Activated CD4-positive, alpha-beta memory T cell treated with anti-CD3 and anti-CD28 coated beads, Interleukin-2, amount 10 ng/mL, durations not matched to agents 7 days and 5 days (primary cell): ENCODE measurements around the gene AKT1. TPM values are rescaled to one million over a fixed set of nuclear protein-coding genes. Genes with fewer than 3 reads are reported as not detected.
"Not testable (repeated sequence)": the region's sequence is repeated elsewhere in the genome, so short reads cannot be mapped to it uniquely, and the experiment has no call there.

Source experiments
- CTCF ChIA-PET: fragments of 350-600 bp; sonication (Branson Sonifier 250); formaldehyde crosslinking; loops from one replicate; lab custom pipeline; 2021; ENCODE audit warnings: antibody characterized with exemption, inconsistent platforms; lab: Charles Lee
- POLR2A ChIA-PET: fragments of 350-600 bp; sonication (Branson Sonifier 250); formaldehyde crosslinking; loops from one replicate; lab custom pipeline; 2021; ENCODE audit warnings: antibody characterized with exemption; lab: Charles Lee
- DNase-seq: peaks from one replicate; pipeline ENCODE4 v3.0.0-alpha.2; 2020
- H3K27ac Mint-ChIP-seq: one replicate; pipeline ENCODE4 v1.8.0; 2021; ENCODE audit warnings: mild to moderate bottlenecking, mixed read lengths
- H3K27me3 Mint-ChIP-seq: one replicate; pipeline ENCODE4 v1.8.0; 2021; ENCODE audit warnings: mixed read lengths
- H3K36me3 Mint-ChIP-seq: one replicate; pipeline ENCODE4 v1.8.0; 2021; ENCODE audit warnings: low read depth, mixed read lengths
- H3K4me1 Mint-ChIP-seq: one replicate; pipeline ENCODE4 v1.8.0; 2021; ENCODE audit warnings: mixed read lengths
- H3K4me3 Mint-ChIP-seq: one replicate; pipeline ENCODE4 v1.8.0; 2021; ENCODE audit warnings: mild to moderate bottlenecking, mixed read lengths
- H3K9me3 Mint-ChIP-seq: one replicate; pipeline ENCODE4 v1.8.0; 2021; ENCODE audit warnings: mixed read lengths
- total RNA-seq, 2 experiments: library from RNA; stranded (reverse); gene quantifications; one replicate each; pipeline ENCODE4 v1.2.3, GENCODE V29; 2021

Gene AKT1
- total RNA-seq, 2 experiments from 2014 or later: 157 to 162 TPM

DNA sequence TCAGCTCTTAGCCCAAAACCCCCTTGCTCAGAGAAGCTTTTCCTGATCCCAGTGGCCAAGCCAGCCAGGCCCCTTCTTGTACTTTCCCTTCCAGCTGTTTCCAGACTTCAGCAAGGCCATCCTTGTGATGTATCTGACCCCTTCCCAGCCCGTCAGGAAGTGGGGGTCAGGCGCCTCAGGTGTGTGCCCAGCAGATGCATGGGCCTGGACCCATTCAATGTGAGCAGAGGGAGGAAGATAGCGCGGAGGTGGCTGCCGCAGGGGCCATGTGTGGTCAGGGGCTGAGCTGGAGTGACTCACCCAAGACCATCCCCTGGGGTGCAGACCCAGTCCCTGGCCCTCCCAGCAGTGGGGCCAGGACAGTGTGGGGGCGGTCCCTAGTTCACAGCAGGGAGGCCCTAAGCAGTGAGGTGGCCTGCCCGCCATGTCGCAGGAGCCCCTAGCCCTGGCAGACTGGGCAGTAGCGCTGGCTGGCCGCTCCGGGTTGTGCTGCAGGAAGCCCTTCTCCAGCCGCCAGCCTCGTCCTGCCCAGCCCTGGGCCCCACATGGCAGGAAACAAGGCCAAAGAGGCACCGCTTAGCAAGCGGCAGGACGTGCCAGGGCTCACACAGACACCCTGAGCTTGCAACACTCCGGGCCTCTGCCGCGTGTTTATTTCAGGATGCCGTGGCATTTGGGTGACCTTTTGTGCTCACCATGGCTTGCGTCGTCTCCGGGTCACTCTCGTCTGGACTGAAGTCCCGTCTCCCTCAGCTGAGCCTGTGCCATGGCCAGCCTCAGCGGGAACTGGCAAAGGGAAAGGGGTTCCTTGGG, 59.5 kb downstream of the AKT1 start:
- CTCF ChIA-PET: no interaction called here
- no peaks in the 10 kb centered on the region for H3K4me1 Mint-ChIP-seq
- no peaks in the 10 kb centered on the region for H3K36me3 Mint-ChIP-seq
- POLR2A ChIA-PET: interaction anchor here (2.8 kb wide), 1 partner anchor 17 kb away, joined by 11 read pairs; the partner anchor contains the start of gene SIVA1
- peaks cover 6% of the 10 kb centered on the region for H3K27me3 Mint-ChIP-seq
- H3K27ac Mint-ChIP-seq: no peak overlapping the region
- DNase-seq: no peak
- H3K4me3 Mint-ChIP-seq: no peak overlapping the region
- H3K9me3 Mint-ChIP-seq: no peaks in the 10 kb centered on the region

- POLR2A ChIA-PET: interaction anchor here (2.8 kb wide), 1 partner anchor 17 kb away, joined by 11 read pairs; the partner anchor contains the start of gene SIVA1
- DNase-seq: no peak
- no peaks in the 10 kb centered on the region for H3K36me3 Mint-ChIP-seq
- H3K4me1 Mint-ChIP-seq: no peaks in the 10 kb centered on the region
- H3K4me3 Mint-ChIP-seq: no peak overlapping the region
- peaks cover 6% of the 10 kb centered on the region for H3K27me3 Mint-ChIP-seq
- H3K27ac Mint-ChIP-seq: no peak overlapping the region
- no peaks in the 10 kb centered on the region for H3K9me3 Mint-ChIP-seq
- CTCF ChIA-PET: no interaction called here
Observed at GRCh38 chr14:104734991-104735779, 60.4 kb downstream of the AKT1 start.

- Mint-ChIP-seq H3K9me3 (no peaks in the 10 kb centered on the region), H3K4me1 (no peaks in the 10 kb centered on the region), H3K36me3 (no peaks in the 10 kb centered on the region), H3K4me3 (no peak overlapping the region), H3K27ac (no peak overlapping the region), H3K27me3 (peaks cover 6% of the 10 kb centered on the region)
- ChIA-PET CTCF (no interaction called here), POLR2A (interaction anchor here (2.8 kb wide), 1 partner anchor 18 kb away, joined by 11 read pairs; the partner anchor contains the start of gene SIVA1)
- DNase-seq: no peak
Observed at GRCh38 chr14:104734601-104734990, 61.0 kb downstream of the AKT1 start.

DNA sequence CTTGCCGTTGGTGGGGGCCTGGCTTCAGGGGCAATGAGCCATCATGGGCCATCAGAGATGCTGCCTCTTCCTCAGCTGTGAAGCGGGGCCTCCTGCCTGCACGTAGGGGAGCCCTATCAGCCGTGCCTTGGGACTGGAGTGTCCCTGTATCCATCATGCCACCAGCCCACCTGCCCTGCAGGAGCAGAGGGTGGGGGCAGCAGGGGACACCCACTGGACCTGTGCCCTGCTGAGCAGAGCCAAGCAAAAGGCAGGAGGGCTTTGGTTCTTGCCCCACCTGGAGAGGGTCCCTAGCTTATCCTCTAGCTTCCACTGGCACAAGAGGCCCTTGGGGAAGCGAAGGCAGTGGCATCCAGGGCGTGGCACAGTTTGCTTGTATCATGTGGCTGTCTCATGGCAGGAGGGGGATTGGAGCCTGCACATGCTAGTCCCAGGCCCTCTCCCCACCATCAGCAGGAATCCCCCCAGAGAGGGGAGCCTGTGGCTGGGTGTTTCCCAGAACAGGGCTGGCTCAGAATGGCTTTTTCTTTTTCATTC, 61.4 kb downstream of the AKT1 start:
- POLR2A ChIA-PET: interaction anchor here (2.8 kb wide), 1 partner anchor 19 kb away, joined by 11 read pairs; the partner anchor contains the start of gene SIVA1
- no peak for DNase-seq
- Mint-ChIP-seq H3K4me3 (no peak overlapping the region), H3K27ac (no peak overlapping the region), H3K27me3 (peaks cover 6% of the 10 kb centered on the region), H3K36me3 (no peaks in the 10 kb centered on the region), H3K4me1 (no peaks in the 10 kb centered on the region), H3K9me3 (no peaks in the 10 kb centered on the region)
- CTCF ChIA-PET: no interaction called here

DNA sequence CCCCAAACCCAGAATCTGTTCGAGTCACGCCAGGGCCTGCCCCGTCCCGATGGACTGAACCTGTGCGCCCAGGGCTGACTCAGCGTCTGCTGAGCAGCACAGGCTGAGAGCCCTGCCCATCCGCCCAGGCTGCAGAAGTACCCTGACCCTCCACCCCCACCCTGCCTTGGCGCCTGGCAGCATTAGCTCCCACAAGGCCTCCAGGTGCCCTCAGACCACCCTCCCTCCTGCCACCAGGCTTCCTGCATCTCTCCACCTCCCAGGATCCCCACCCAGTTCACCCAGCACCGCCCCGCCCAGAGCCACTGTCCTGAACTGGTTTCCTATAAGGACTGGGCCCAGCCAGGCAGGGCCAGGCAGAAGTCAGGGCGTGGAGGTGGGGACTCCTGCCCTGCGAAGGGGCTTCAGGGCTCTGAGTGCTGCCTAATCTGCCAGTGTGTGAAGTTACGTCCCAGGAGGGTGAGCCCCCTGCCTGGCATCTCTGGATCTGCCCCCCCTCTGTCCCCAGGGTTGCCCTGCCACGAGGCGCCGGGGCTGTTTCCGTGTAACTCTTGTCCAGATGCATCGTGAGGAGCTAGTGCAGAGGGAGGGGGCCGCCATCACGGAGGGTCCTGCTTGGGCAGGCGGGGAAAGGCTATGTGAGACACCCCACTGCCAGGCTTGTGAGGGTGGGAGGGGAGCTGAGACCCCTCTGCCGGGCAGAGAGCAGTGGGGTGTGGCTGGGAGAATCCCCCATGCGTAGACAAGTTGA, 62.4 kb downstream of the AKT1 start:
- H3K27me3 Mint-ChIP-seq: peaks cover 6% of the 10 kb centered on the region

GRCh38 chr14:104732355-104732804, 63.2 kb downstream of the AKT1 start:
- DNase-seq: no peak
- no peak overlapping the region for H3K27ac Mint-ChIP-seq
- POLR2A ChIA-PET: no interaction called here

More for the DNA sequence above, 62.4 kb downstream of the AKT1 start:
- CTCF ChIA-PET: no interaction called here
- Mint-ChIP-seq H3K27ac (no peak overlapping the region), H3K4me3 (no peak overlapping the region), H3K4me1 (no peaks in the 10 kb centered on the region), H3K9me3 (no peaks in the 10 kb centered on the region), H3K36me3 (no peaks in the 10 kb centered on the region)
- POLR2A ChIA-PET: no interaction called here
- no peak for DNase-seq

DNA sequence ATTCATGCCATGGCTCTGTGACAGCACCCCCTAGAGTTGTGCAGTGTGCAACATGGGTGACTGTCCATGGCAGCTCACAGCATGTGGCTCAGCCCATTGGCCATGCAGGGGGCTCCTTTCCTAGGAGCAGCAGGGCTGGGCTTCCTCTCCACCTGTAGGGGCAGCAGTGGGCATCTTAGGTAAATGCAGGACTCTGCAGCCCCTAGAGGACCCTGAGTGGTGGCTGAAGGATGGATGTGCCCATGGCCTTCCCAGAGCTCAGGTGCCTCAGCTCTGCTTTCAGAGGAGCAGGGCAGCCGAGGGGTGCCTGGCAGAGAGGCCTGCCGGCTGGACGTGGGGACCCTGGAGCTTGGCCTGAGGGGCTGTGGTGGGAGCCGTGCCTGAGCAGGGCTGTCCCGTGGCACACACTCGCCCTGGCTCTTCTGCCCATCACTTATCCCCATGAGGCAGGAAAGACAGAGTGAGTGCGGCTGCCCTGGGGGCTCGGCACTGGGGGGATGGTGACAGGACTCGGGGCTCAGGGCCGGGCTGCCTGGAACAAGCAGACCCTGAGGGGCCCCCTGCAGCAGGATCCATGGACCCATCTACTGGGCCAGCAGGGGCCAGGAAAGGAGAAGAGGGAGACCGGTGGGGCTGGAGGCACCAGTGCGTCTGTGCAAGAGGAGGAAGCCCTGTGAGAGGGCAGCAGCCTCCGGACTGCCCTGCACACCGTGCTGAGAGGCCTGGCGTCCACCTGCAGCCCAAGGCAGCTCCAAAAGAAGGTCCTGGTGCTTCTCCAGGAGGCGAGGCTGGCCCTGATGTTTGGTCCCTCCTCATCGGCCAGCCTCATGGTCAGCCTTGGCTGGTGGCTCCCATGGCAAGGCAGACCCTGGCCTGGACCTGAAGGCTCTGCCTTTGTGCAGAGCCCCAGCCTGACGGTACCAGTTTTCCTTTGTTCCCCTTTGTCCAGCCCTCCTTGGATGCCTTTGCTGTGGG, 63.9 kb downstream of the AKT1 start:
- H3K9me3 Mint-ChIP-seq: no peaks in the 10 kb centered on the region
- H3K36me3 Mint-ChIP-seq: no peaks in the 10 kb centered on the region
- ChIA-PET CTCF (no interaction called here), POLR2A (no interaction called here)
- H3K27ac Mint-ChIP-seq: no peak overlapping the region
- no peak for DNase-seq
- no peaks in the 10 kb centered on the region for H3K4me1 Mint-ChIP-seq
- no peak overlapping the region for H3K4me3 Mint-ChIP-seq
- H3K27me3 Mint-ChIP-seq: no peaks in the 10 kb centered on the region

More at GRCh38 chr14:104732355-104732804, 63.2 kb downstream of the AKT1 start:
- H3K9me3 Mint-ChIP-seq: no peaks in the 10 kb centered on the region
- H3K4me3 Mint-ChIP-seq: no peak overlapping the region
- CTCF ChIA-PET: no interaction called here
- peaks cover 3% of the 10 kb centered on the region for H3K27me3 Mint-ChIP-seq
- no peaks in the 10 kb centered on the region for H3K36me3 Mint-ChIP-seq
- H3K4me1 Mint-ChIP-seq: no peaks in the 10 kb centered on the region

GRCh38 chr14:104730487-104730886, 65.1 kb downstream of the AKT1 start:
- H3K9me3 Mint-ChIP-seq: no peaks in the 10 kb centered on the region
- CTCF ChIA-PET: no interaction called here
- H3K36me3 Mint-ChIP-seq: no peaks in the 10 kb centered on the region
- POLR2A ChIA-PET: no interaction called here
- H3K4me1 Mint-ChIP-seq: no peaks in the 10 kb centered on the region
- no peak overlapping the region for H3K4me3 Mint-ChIP-seq
- H3K27ac Mint-ChIP-seq: no peak overlapping the region
- no peaks in the 10 kb centered on the region for H3K27me3 Mint-ChIP-seq
- DNase-seq: no peak

GRCh38 chr14:104729835-104730181, 65.7 kb downstream of the AKT1 start:
- Mint-ChIP-seq H3K27me3 (no peaks in the 10 kb centered on the region), H3K9me3 (no peaks in the 10 kb centered on the region), H3K4me3 (no peak overlapping the region), H3K36me3 (no peaks in the 10 kb centered on the region), H3K27ac (no peak overlapping the region), H3K4me1 (no peaks in the 10 kb centered on the region)
- POLR2A ChIA-PET: no interaction called here
- CTCF ChIA-PET: no interaction called here
- DNase-seq: no peak

GRCh38 chr14:104729176-104729834, 66.2 kb downstream of the AKT1 start:
- H3K9me3 Mint-ChIP-seq, H3K36me3 Mint-ChIP-seq, POLR2A ChIA-PET, H3K4me1 Mint-ChIP-seq, H3K27ac Mint-ChIP-seq, H3K27me3 Mint-ChIP-seq, CTCF ChIA-PET, DNase-seq, H3K4me3 Mint-ChIP-seq: not testable (repeated sequence)

GRCh38 chr14:104728631-104729030, 66.9 kb downstream of the AKT1 start:
- H3K27me3 Mint-ChIP-seq: no peaks in the 10 kb centered on the region
- DNase-seq: no peak
- no peaks in the 10 kb centered on the region for H3K9me3 Mint-ChIP-seq
- no peaks in the 10 kb centered on the region for H3K4me1 Mint-ChIP-seq
- H3K4me3 Mint-ChIP-seq: no peak overlapping the region
- ChIA-PET POLR2A (no interaction called here), CTCF (no interaction called here)
- H3K27ac Mint-ChIP-seq: no peak overlapping the region
- no peaks in the 10 kb centered on the region for H3K36me3 Mint-ChIP-seq
